GM23338 (cell line): Measurements from ENCODE around the gene FCER1G. TPM values are rescaled to one million over a fixed set of nuclear protein-coding genes. Genes with fewer than 3 reads are reported as not detected.

ENCODE experiments used
- ATAC-seq: fragments of 200-7000 bp; cut with Tn5 transposase; 3 replicates; pipeline ENCODE4 v1.9.1; 2020
- DNase-seq: peaks from one replicate; pipeline ENCODE4 v3.0.0-alpha.2; 2015; ENCODE audit warnings: low spot score
- H2AFZ ChIP-seq: fragments of 200-600 bp; sonication (generic); 2 replicates; pipeline ENCODE4 v1.8.0; 2016; ENCODE audit warnings: antibody characterized with exemption, mild to moderate bottlenecking, moderate library complexity
- H3F3A ChIP-seq: fragments of 200-600 bp; sonication (generic); replicated peaks from 2 replicates; pipeline ENCODE4 v1.8.0; 2017; ENCODE audit warnings: antibody characterized with exemption, mixed run types, low read depth
- H3K27ac ChIP-seq: fragments of 200-600 bp; sonication (generic); 2 replicates; pipeline ENCODE4 v1.6.1; 2016; ENCODE audit warnings: low read depth
- H3K27me3 ChIP-seq: fragments of 200-600 bp; sonication (generic); 2 replicates; pipeline ENCODE4 v1.8.0; 2016; ENCODE audit warnings: mild to moderate bottlenecking, mixed run types, moderate library complexity; ENCODE audit not compliant: insufficient read depth
- H3K36me3 ChIP-seq: fragments of 200-600 bp; sonication (generic); 2 replicates; pipeline ENCODE4 v1.8.0; 2016; ENCODE audit warnings: mild to moderate bottlenecking; ENCODE audit not compliant: insufficient read depth
- H3K4me1 ChIP-seq: fragments of 200-600 bp; sonication (generic); 2 replicates; pipeline ENCODE4 v1.8.0; 2016; ENCODE audit warnings: mild to moderate bottlenecking, moderate library complexity; ENCODE audit not compliant: insufficient read depth
- H3K4me2 ChIP-seq: fragments of 200-600 bp; sonication (generic); 2 replicates; pipeline ENCODE4 v1.7.1; 2017; ENCODE audit warnings: mixed run types
- H3K4me3 ChIP-seq: fragments of 200-600 bp; sonication (generic); 2 replicates; pipeline ENCODE4 v1.6.1; 2016; ENCODE audit warnings: mixed run types
- H3K79me2 ChIP-seq: fragments of 200-600 bp; sonication (generic); replicated peaks from 2 replicates; pipeline ENCODE4 v1.8.0; 2017; ENCODE audit warnings: mild to moderate bottlenecking; ENCODE audit not compliant: insufficient read depth
- H3K9me2 ChIP-seq: fragments of 200-600 bp; sonication (generic); 2 replicates; pipeline ENCODE4 v1.8.0; 2017; ENCODE audit not compliant: insufficient read depth
- H4K20me1 ChIP-seq: fragments of 200-600 bp; sonication (generic); replicated peaks from 2 replicates; pipeline ENCODE4 v1.8.0; 2017; ENCODE audit warnings: mild to moderate bottlenecking; ENCODE audit not compliant: insufficient read depth
- H3K27ac Mint-ChIP-seq: 2 replicates; pipeline ENCODE4 v1.8.0; 2020; ENCODE audit warnings: inconsistent platforms, mild to moderate bottlenecking, moderate library complexity, mixed read lengths
- H3K27me3 Mint-ChIP-seq: 3 replicates; pipeline ENCODE4 v1.8.0; 2022; ENCODE audit warnings: low read depth, mild to moderate bottlenecking, moderate library complexity, mixed read lengths, inconsistent platforms; ENCODE audit not compliant: insufficient read depth, poor library complexity
- H3K36me3 Mint-ChIP-seq: 3 replicates; pipeline ENCODE4 v1.8.0; 2021; ENCODE audit warnings: low read depth, mild to moderate bottlenecking, inconsistent platforms, moderate library complexity, mixed read lengths
- H3K4me1 Mint-ChIP-seq: 3 replicates; pipeline ENCODE4 v1.8.0; 2020; ENCODE audit warnings: mild to moderate bottlenecking, inconsistent platforms, mixed read lengths
- H3K4me3 Mint-ChIP-seq: 3 replicates; pipeline ENCODE4 v1.8.0; 2021; ENCODE audit warnings: moderate library complexity, mild to moderate bottlenecking, inconsistent platforms, mixed read lengths
- H3K9me3 Mint-ChIP-seq: 3 replicates; pipeline ENCODE4 v1.8.0; 2020; ENCODE audit warnings: moderate library complexity, mild to moderate bottlenecking, inconsistent platforms, mixed read lengths
- CREB1 ChIP-seq: fragments of 250-450 bp; sonication (Bioruptor Pico); IDR thresholded peaks from 2 replicates; pipeline ENCODE4 v1.5.0; 2020; ENCODE audit warnings: low read depth, mild to moderate bottlenecking, moderate library complexity
- EZH2 ChIP-seq: fragments of 200-600 bp; sonication (generic); IDR thresholded peaks from one replicate; pipeline ENCODE4 v1.8.0; 2017; ENCODE audit warnings: antibody characterized with exemption, mild to moderate bottlenecking, low read depth; ENCODE audit not compliant: unreplicated experiment
- JUNB ChIP-seq: IDR thresholded peaks from one replicate; pipeline ENCODE4 v1.6.1; 2016; ENCODE audit warnings: antibody characterized with exemption; ENCODE audit not compliant: unreplicated experiment
- NANOG ChIP-seq: IDR thresholded peaks from 2 replicates; pipeline ENCODE4 v1.6.1; 2016; ENCODE audit warnings: antibody characterized with exemption, borderline replicate concordance
- STAT1 ChIP-seq: IDR thresholded peaks from one replicate; pipeline ENCODE4 v1.6.1; 2016; ENCODE audit warnings: antibody characterized with exemption; ENCODE audit not compliant: unreplicated experiment
- ZNF114 ChIP-seq: fragments of 250-450 bp; sonication (Bioruptor Pico); IDR thresholded peaks from 2 replicates; pipeline ENCODE4 v1.5.0; 2020; ENCODE audit warnings: mild to moderate bottlenecking, moderate library complexity
- ZNF331 ChIP-seq: fragments of 250-450 bp; sonication (Bioruptor Pico); IDR thresholded peaks from 2 replicates; pipeline ENCODE4 v1.5.0; 2020; ENCODE audit warnings: low read depth, mild to moderate bottlenecking, moderate library complexity
- polyA plus RNA-seq: library from polyadenylated mRNA; unstranded; fragments of >200 nt; fragmentation: Nextera tagmentation; extraction: Ambion mirVana; gene quantifications from 2 replicates; pipeline ENCODE4 v1.2.1, GENCODE V29; 2016
- total RNA-seq: library from RNA; depleted of rRNA; stranded (reverse); fragments of >200 nt; shearing (Covaris generic); gene quantifications from 2 replicates; pipeline ENCODE4 v1.2.3, GENCODE V29; 2014
- TF ChIP-seq, protein P1 (sequence below): fragments of 250-450 bp; sonication (Bioruptor Pico); IDR thresholded peaks from 2 replicates; pipeline ENCODE4 v1.5.0; 2020; ENCODE audit warnings: mild to moderate bottlenecking, moderate library complexity
- TF ChIP-seq, protein P2 (sequence below), 2 experiments: fragments of 200-600 bp in 1 of 2; sonication (generic) in 1 of 2; conservative IDR thresholded peaks; 2 replicates each; pipeline versions ENCODE4 v1.5.1 to v1.6.1; 2016 to 2017; ENCODE audit warnings: antibody characterized with exemption in 2 of 2, low read depth in 2 of 2, mild to moderate bottlenecking in 2 of 2, moderate library complexity in 1 of 2
- TF ChIP-seq, protein P3 (sequence below): IDR thresholded peaks from 2 replicates; pipeline ENCODE4 v1.6.1; 2016; ENCODE audit warnings: antibody characterized with exemption

The FCER1G gene
- total and polyA plus RNA-seq, 2 experiments from 2014 or later = 1.1 TPM; not detected in 1

DNA sequence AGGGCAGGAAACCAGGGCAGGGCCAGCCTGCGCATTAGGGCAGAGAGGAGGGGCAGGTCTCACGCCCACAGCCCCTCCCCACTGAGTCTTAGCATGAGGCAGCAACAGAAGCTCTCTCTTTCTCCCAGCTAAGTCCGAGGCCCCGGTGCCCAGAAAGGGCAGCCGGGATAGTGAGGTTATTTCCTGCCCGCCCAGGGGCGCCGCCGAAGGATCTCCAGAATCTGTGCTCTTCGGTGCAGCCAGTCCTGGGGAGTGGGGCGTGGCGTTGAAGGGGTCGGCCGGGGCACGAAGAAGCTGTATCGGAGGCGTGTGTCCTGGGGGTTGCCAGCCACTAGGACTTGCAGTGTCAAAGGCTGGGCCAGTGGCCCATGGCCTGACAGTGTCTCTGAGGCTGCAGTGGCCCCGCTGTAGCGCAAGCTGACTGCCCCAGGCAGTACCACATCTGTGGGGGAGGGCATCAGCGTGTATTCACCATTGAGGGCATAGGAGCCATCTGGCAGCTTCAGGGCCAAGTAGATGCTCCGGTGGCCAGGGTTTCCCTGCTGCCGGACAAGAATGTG, 24.1 kb upstream of the FCER1G start (continued):
- TF ChIP-seq, protein P1, sequence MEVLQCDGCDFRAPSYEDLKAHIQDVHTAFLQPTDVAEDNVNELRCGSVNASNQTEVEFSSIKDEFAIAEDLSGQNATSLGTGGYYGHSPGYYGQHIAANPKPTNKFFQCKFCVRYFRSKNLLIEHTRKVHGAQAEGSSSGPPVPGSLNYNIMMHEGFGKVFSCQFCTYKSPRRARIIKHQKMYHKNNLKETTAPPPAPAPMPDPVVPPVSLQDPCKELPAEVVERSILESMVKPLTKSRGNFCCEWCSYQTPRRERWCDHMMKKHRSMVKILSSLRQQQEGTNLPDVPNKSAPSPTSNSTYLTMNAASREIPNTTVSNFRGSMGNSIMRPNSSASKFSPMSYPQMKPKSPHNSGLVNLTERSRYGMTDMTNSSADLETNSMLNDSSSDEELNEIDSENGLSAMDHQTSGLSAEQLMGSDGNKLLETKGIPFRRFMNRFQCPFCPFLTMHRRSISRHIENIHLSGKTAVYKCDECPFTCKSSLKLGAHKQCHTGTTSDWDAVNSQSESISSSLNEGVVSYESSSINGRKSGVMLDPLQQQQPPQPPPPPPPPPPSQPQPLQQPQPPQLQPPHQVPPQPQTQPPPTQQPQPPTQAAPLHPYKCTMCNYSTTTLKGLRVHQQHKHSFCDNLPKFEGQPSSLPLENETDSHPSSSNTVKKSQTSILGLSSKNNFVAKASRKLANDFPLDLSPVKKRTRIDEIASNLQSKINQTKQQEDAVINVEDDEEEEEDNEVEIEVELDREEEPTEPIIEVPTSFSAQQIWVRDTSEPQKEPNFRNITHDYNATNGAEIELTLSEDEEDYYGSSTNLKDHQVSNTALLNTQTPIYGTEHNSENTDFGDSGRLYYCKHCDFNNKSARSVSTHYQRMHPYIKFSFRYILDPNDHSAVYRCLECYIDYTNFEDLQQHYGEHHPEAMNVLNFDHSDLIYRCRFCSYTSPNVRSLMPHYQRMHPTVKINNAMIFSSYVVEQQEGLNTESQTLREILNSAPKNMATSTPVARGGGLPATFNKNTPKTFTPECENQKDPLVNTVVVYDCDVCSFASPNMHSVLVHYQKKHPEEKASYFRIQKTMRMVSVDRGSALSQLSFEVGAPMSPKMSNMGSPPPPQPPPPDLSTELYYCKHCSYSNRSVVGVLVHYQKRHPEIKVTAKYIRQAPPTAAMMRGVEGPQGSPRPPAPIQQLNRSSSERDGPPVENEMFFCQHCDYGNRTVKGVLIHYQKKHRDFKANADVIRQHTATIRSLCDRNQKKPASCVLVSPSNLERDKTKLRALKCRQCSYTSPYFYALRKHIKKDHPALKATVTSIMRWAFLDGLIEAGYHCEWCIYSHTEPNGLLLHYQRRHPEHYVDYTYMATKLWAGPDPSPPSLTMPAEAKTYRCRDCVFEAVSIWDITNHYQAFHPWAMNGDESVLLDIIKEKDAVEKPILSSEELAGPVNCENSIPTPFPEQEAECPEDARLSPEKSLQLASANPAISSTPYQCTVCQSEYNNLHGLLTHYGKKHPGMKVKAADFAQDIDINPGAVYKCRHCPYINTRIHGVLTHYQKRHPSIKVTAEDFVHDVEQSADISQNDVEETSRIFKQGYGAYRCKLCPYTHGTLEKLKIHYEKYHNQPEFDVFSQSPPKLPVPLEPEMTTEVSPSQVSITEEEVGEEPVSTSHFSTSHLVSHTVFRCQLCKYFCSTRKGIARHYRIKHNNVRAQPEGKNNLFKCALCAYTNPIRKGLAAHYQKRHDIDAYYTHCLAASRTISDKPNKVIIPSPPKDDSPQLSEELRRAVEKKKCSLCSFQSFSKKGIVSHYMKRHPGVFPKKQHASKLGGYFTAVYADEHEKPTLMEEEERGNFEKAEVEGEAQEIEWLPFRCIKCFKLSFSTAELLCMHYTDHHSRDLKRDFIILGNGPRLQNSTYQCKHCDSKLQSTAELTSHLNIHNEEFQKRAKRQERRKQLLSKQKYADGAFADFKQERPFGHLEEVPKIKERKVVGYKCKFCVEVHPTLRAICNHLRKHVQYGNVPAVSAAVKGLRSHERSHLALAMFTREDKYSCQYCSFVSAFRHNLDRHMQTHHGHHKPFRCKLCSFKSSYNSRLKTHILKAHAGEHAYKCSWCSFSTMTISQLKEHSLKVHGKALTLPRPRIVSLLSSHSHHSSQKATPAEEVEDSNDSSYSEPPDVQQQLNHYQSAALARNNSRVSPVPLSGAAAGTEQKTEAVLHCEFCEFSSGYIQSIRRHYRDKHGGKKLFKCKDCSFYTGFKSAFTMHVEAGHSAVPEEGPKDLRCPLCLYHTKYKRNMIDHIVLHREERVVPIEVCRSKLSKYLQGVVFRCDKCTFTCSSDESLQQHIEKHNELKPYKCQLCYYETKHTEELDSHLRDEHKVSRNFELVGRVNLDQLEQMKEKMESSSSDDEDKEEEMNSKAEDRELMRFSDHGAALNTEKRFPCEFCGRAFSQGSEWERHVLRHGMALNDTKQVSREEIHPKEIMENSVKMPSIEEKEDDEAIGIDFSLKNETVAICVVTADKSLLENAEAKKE (CRISPR knock-in tag) = no peak
- no peak for TF ChIP-seq CREB1 (CRISPR knock-in tag)

DNA sequence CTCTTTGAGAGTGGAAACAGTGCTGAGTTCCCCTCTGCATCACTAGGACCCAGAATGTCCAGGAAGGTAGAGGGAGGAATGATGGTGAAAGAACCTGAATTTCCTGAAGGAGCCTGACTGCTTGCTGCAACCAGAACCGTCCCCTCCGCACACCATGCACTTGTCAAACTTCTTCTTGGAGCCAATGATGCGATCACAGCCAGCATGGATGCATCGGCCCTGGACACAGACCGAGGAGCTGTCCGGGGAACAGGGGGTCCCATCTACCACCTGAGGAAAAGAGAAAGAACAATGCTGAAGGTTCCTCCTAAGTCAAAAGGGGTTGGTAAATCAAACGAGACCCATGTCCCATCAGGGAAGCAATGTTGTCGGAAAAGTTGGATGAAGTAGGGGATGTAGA, 23.1 kb upstream of the FCER1G start:
- H3K36me3 ChIP-seq = no peaks in the 10 kb centered on the region
- H3K79me2 ChIP-seq = no peaks in the 10 kb centered on the region
- no peak for ATAC-seq
- peaks cover 11% of the 10 kb centered on the region; the same call in 2 of the 3 replicates for H3K36me3 Mint-ChIP-seq
- H4K20me1 ChIP-seq = no peaks in the 10 kb centered on the region
- H3K4me3 ChIP-seq = no peak overlapping the region
- no peaks in the 10 kb centered on the region for H3K27me3 ChIP-seq
- H3K4me2 ChIP-seq = no peak overlapping the region
- H2AFZ ChIP-seq = no peak overlapping the region
- DNase-seq = no peak
- H3K4me3 Mint-ChIP-seq = no peak overlapping the region
- no peaks in the 10 kb centered on the region for H3K9me3 Mint-ChIP-seq
- H3K9me2 ChIP-seq = no peaks in the 10 kb centered on the region
- H3K27me3 Mint-ChIP-seq = peaks cover 5% of the 10 kb centered on the region
- H3K4me1 ChIP-seq = peaks cover 11% of the 10 kb centered on the region; the same call in 1 of the 2 replicates
- no peak overlapping the region; the same call in 1 of the 2 replicates for H3K27ac ChIP-seq
- H3K27ac Mint-ChIP-seq = no peak overlapping the region
- H3F3A ChIP-seq = 0 out of 2 replicates have a peak, but pooled peaks cover 3% of the 10 kb centered on the region
- peaks cover 17% of the 10 kb centered on the region for H3K4me1 Mint-ChIP-seq
- TF ChIP-seq, protein P2, sequence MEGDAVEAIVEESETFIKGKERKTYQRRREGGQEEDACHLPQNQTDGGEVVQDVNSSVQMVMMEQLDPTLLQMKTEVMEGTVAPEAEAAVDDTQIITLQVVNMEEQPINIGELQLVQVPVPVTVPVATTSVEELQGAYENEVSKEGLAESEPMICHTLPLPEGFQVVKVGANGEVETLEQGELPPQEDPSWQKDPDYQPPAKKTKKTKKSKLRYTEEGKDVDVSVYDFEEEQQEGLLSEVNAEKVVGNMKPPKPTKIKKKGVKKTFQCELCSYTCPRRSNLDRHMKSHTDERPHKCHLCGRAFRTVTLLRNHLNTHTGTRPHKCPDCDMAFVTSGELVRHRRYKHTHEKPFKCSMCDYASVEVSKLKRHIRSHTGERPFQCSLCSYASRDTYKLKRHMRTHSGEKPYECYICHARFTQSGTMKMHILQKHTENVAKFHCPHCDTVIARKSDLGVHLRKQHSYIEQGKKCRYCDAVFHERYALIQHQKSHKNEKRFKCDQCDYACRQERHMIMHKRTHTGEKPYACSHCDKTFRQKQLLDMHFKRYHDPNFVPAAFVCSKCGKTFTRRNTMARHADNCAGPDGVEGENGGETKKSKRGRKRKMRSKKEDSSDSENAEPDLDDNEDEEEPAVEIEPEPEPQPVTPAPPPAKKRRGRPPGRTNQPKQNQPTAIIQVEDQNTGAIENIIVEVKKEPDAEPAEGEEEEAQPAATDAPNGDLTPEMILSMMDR (conservative IDR thresholded peaks at IDR 0.05; ENCODE audit: low read depth in 2 of 2) = no peak
- TF ChIP-seq EZH2 (no peak), ZNF114 (no peak), NANOG (no peak), STAT1 (no peak), CREB1 (CRISPR knock-in tag) (no peak), JUNB (no peak), ZNF331 (CRISPR knock-in tag) (no peak)
- TF ChIP-seq, protein P3, sequence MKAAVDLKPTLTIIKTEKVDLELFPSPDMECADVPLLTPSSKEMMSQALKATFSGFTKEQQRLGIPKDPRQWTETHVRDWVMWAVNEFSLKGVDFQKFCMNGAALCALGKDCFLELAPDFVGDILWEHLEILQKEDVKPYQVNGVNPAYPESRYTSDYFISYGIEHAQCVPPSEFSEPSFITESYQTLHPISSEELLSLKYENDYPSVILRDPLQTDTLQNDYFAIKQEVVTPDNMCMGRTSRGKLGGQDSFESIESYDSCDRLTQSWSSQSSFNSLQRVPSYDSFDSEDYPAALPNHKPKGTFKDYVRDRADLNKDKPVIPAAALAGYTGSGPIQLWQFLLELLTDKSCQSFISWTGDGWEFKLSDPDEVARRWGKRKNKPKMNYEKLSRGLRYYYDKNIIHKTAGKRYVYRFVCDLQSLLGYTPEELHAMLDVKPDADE = no peak
